Mesothelial cell of epicardium (in vitro differentiated cells): Measurements from ENCODE around the gene EZR. TPM values are rescaled to one million over a fixed set of nuclear protein-coding genes. Genes with fewer than 3 reads are reported as not detected.

ENCODE experiments used
- DNase-seq, 2 experiments: peaks; one replicate each; pipeline ENCODE4 v3.0.0; 2021; ENCODE audit warnings: low spot score in 2 of 2; ENCODE audit not compliant: unreplicated experiment in 2 of 2
- H3K27ac Mint-ChIP-seq: 2 replicates; pipeline ENCODE4 v1.8.0; 2021; ENCODE audit warnings: mixed read lengths
- H3K27me3 Mint-ChIP-seq: 2 replicates; pipeline ENCODE4 v1.8.0; 2021; ENCODE audit warnings: low read depth, mixed read lengths
- H3K36me3 Mint-ChIP-seq: 2 replicates; pipeline ENCODE4 v1.8.0; 2021; ENCODE audit warnings: mixed read lengths
- H3K4me1 Mint-ChIP-seq: 2 replicates; pipeline ENCODE4 v1.8.0; 2021; ENCODE audit warnings: mixed read lengths
- H3K4me3 Mint-ChIP-seq: 2 replicates; pipeline ENCODE4 v1.8.0; 2021; ENCODE audit warnings: mild to moderate bottlenecking, moderate library complexity, mixed read lengths
- H3K9me3 Mint-ChIP-seq: 2 replicates; pipeline ENCODE4 v1.8.0; 2021; ENCODE audit warnings: mixed read lengths
- CTCF ChIP-seq: fragments of 200-600 bp; sonication (generic); IDR thresholded peaks from one replicate; pipeline ENCODE4 v1.5.0; 2021; ENCODE audit warnings: antibody characterized with exemption; ENCODE audit not compliant: unreplicated experiment
- total RNA-seq: library from RNA; stranded (reverse); gene quantifications from 3 replicates; pipeline ENCODE4 v1.2.1, GENCODE V29; 2021

EZR gene
- total RNA-seq, 1 donor from 2014 or later: 195 TPM

- DNase-seq: no peak
- Mint-ChIP-seq H3K36me3 (no peaks in the 10 kb centered on the region), H3K27ac (peak overlapping the region; percentile 72), H3K27me3 (no peaks in the 10 kb centered on the region), H3K4me1 (peaks cover 39% of the 10 kb centered on the region), H3K9me3 (no peaks in the 10 kb centered on the region), H3K4me3 (no peak overlapping the region)
- TF ChIP-seq CTCF: no peak
Observed at GRCh38 chr6:158752613-158753012, 66.6 kb downstream of the EZR start.

GRCh38 chr6:158751921-158752320, 67.2 kb downstream of the EZR start:
- no peaks in the 10 kb centered on the region for H3K27me3 Mint-ChIP-seq

GRCh38 chr6:158751224-158751623, 67.9 kb downstream of the EZR start:
- no peaks in the 10 kb centered on the region for H3K27me3 Mint-ChIP-seq
- no peaks in the 10 kb centered on the region for H3K36me3 Mint-ChIP-seq
- peaks cover 34% of the 10 kb centered on the region for H3K4me1 Mint-ChIP-seq
- DNase-seq: no peak
- no peak for TF ChIP-seq CTCF
- no peak overlapping the region for H3K4me3 Mint-ChIP-seq
- H3K27ac Mint-ChIP-seq: peak overlapping the region; percentile 69
- H3K9me3 Mint-ChIP-seq: no peaks in the 10 kb centered on the region

More at GRCh38 chr6:158751921-158752320, 67.2 kb downstream of the EZR start:
- DNase-seq: no peak
- no peaks in the 10 kb centered on the region for H3K36me3 Mint-ChIP-seq
- H3K4me3 Mint-ChIP-seq: no peak overlapping the region
- H3K9me3 Mint-ChIP-seq: no peaks in the 10 kb centered on the region
- peak overlapping the region; percentile 72 for H3K27ac Mint-ChIP-seq
- peaks cover 34% of the 10 kb centered on the region for H3K4me1 Mint-ChIP-seq
- TF ChIP-seq CTCF: no peak

GRCh38 chr6:158744986-158745430, 74.2 kb downstream of the EZR start:
- Mint-ChIP-seq H3K27ac (peak overlapping the region; percentile 92), H3K36me3 (peaks cover 5% of the 10 kb centered on the region), H3K4me1 (peaks cover 21% of the 10 kb centered on the region), H3K4me3 (no peak overlapping the region), H3K27me3 (no peaks in the 10 kb centered on the region), H3K9me3 (no peaks in the 10 kb centered on the region)
- no peak for DNase-seq
- TF ChIP-seq CTCF: no peak

GRCh38 chr6:158743033-158743651, 76.0 kb downstream of the EZR start:
- H3K36me3 Mint-ChIP-seq: peaks cover 14% of the 10 kb centered on the region
- H3K27me3 Mint-ChIP-seq: no peaks in the 10 kb centered on the region
- no peak for DNase-seq
- H3K4me3 Mint-ChIP-seq: no peak overlapping the region
- no peak overlapping the region for H3K27ac Mint-ChIP-seq
- H3K9me3 Mint-ChIP-seq: peaks cover 10% of the 10 kb centered on the region
- H3K4me1 Mint-ChIP-seq: peaks cover 26% of the 10 kb centered on the region
- no peak for TF ChIP-seq CTCF
